HEK293 (cell line): ENCODE measurements around the gene LRRC8D.
A peak's percentile ranks its signal among the peaks of the same experiment; 100 is the strongest.

Experiments used
- CTCF ChIP-seq: fragments of 450-650 bp; formaldehyde crosslinking; IDR thresholded peaks from 2 replicates; pipeline ENCODE4 v1.5.1; 2016; ENCODE audit warnings: missing biosample characterization, missing genetic modification characterization
- MEIS1 ChIP-seq: sonication (generic); formaldehyde crosslinking; IDR thresholded peaks from 2 replicates; pipeline ENCODE4 v1.8.1; 2022; ENCODE audit warnings: missing genetic modification reagents, mild to moderate bottlenecking, borderline replicate concordance
- PBX3 ChIP-seq: sonication (generic); formaldehyde crosslinking; IDR thresholded peaks from 2 replicates; pipeline ENCODE4 v1.8.1; 2022; ENCODE audit warnings: mild to moderate bottlenecking, moderate library complexity, missing genetic modification reagents
- PRDM1 ChIP-seq: fragments of 450-650 bp; formaldehyde crosslinking; IDR thresholded peaks from 2 replicates; pipeline ENCODE4; 2016; ENCODE audit warnings: missing biosample characterization, missing genetic modification characterization
- REST ChIP-seq: fragments of 450-650 bp; formaldehyde crosslinking; IDR thresholded peaks from 2 replicates; pipeline ENCODE4 v1.5.1; 2016; ENCODE audit warnings: missing biosample characterization, missing genetic modification characterization
- ZBTB26 ChIP-seq: fragments of 450-650 bp; formaldehyde crosslinking; optimal IDR thresholded peaks from 2 replicates; pipeline ENCODE3; 2016; ENCODE audit warnings: missing biosample characterization, mild to moderate bottlenecking, missing genetic modification characterization
- ZNF121 ChIP-seq: fragments of 450-650 bp; formaldehyde crosslinking; IDR thresholded peaks from 2 replicates; pipeline ENCODE4 v1.5.1; 2016; ENCODE audit warnings: missing biosample characterization, missing genetic modification characterization
- ZNF19 ChIP-seq: fragments of 450-650 bp; formaldehyde crosslinking; IDR thresholded peaks from 2 replicates; pipeline ENCODE4; 2016; ENCODE audit warnings: missing biosample characterization, missing genetic modification characterization, low read depth
- ZNF660 ChIP-seq: fragments of 450-650 bp; IDR thresholded peaks from 2 replicates; pipeline ENCODE4 v1.5.1; 2018; ENCODE audit warnings: missing biosample characterization, mild to moderate bottlenecking, missing genetic modification characterization

- no peak for TF ChIP-seq REST (tag by site-specific recombination)
- TF ChIP-seq CTCF (tag by site-specific recombination): no peak
- TF ChIP-seq PRDM1 (tag by site-specific recombination): peak; percentile 41; the same call in 1 of the 2 replicates
- TF ChIP-seq ZNF121 (tag by site-specific recombination): no peak
- TF ChIP-seq MEIS1 (CRISPR knock-in tag): no peak
- no peak for TF ChIP-seq ZBTB26 (tag by site-specific recombination)
- TF ChIP-seq ZNF19 (tag by site-specific recombination): no peak
- TF ChIP-seq PBX3 (CRISPR knock-in tag): no peak
- TF ChIP-seq ZNF660: no peak
These were observed 16.2 kb downstream of the LRRC8D start for GRCh38 chr1:89837036-89837481.
